OCI-LY7 (cell line): Measurements from ENCODE around the gene FLRT2.

Source experiments
- CTCF ChIP-seq: fragments of 200-600 bp; sonication (generic); conservative IDR thresholded peaks from 2 replicates; pipeline ENCODE4 v1.5.1; 2014; ENCODE audit warnings: mild to moderate bottlenecking, antibody characterized with exemption, low read length, moderate library complexity, mixed read lengths
- EZH2phosphoT487 ChIP-seq: fragments of 200-600 bp; sonication (generic); IDR thresholded peaks from 2 replicates; pipeline ENCODE4 v1.6.1; 2018; ENCODE audit warnings: low read depth, borderline replicate concordance, mild to moderate bottlenecking, mixed run types, antibody characterized with exemption, low read length, moderate library complexity, mixed read lengths

- no peak for TF ChIP-seq CTCF
- TF ChIP-seq EZH2phosphoT487 = no peak
Measured at GRCh38 chr14:85584481-85584880, 54.5 kb downstream of the FLRT2 start.
